GM12878 (cell line): ENCODE measurements around the gene ATP5PD. TPM values are rescaled to one million over a fixed set of nuclear protein-coding genes. Genes with fewer than 3 reads are reported as not detected.

Experiments used
- ATAC-seq: fragments of 200-7000 bp; cut with Tn5 transposase; 3 replicates; pipeline ENCODE4 v1.9.1; 2020; ENCODE audit warnings: mild to moderate bottlenecking, moderate library complexity
- BruUV-seq: library from RNA; stranded (reverse); fragments of 400-500 nt; replicated peaks from 2 replicates; lab custom pipeline; 2021; lab: Mats Ljungman, UMichigan
- CTCF ChIA-PET: fragments of 300-600 bp; sonication (Branson Sonifier 250); formaldehyde crosslinking; extraction: SDS; loops from one replicate; lab custom pipeline; 2021; ENCODE audit warnings: inconsistent platforms; lab: Yijun Ruan, JAX
- POLR2A ChIA-PET: fragments of 350-600 bp; formaldehyde crosslinking; extraction: SDS; loops from one replicate; lab custom pipeline; 2021; ENCODE audit warnings: inconsistent platforms; lab: Charles Lee
- RAD21 ChIA-PET: fragments of 300-600 bp; sonication (Branson Sonifier 250); formaldehyde crosslinking; loops from one replicate; lab custom pipeline; 2023; ENCODE audit warnings: antibody characterized with exemption; ENCODE audit not compliant: unreplicated experiment; lab: Charles Lee
- SMC1A ChIA-PET: fragments of 300-600 bp; sonication (Branson Sonifier 250); formaldehyde crosslinking; loops from one replicate; lab custom pipeline; 2023; ENCODE audit not compliant: unreplicated experiment, uncharacterized antibody; lab: Charles Lee
- DNase-seq: peaks from one replicate; pipeline ENCODE4 v3.0.0-alpha.2; 2011; ENCODE audit warnings: low read depth, low spot score
- FAIRE-seq: peaks from 3 replicates; lab custom pipeline; 2011; peaks lifted over from hg19 to GRCh38; lab: Jason Lieb, UNC
- H2AFZ ChIP-seq: 2 replicates; pipeline ENCODE4 v1.6.0; 2011; ENCODE audit warnings: low read depth, low read length, control low read depth; ENCODE audit not compliant: control insufficient read depth
- H3K27ac ChIP-seq: 2 replicates; pipeline ENCODE4 v1.5.1; 2011; ENCODE audit warnings: control low read depth; ENCODE audit not compliant: control insufficient read depth, insufficient read depth
- H3K27me3 ChIP-seq, 2 experiments: replicated peaks in 1 of 2; 2 replicates each; pipeline versions ENCODE4 v1.6.0 to v1.6.1; 2011; ENCODE audit warnings: low read length in 1 of 2; ENCODE audit not compliant: control insufficient read depth in 2 of 2, insufficient read depth in 2 of 2
- H3K36me3 ChIP-seq, 2 experiments: 2 replicates each; pipeline ENCODE4 v1.5.1; 2011; ENCODE audit warnings: low read length in 1 of 2; ENCODE audit not compliant: control insufficient read depth in 2 of 2, insufficient read depth in 2 of 2
- H3K4me1 ChIP-seq: 2 replicates; pipeline ENCODE4 v1.6.1; 2011; ENCODE audit warnings: mild to moderate bottlenecking, low read length, moderate library complexity, mixed read lengths; ENCODE audit not compliant: control insufficient read depth, insufficient read depth
- H3K4me2 ChIP-seq: 2 replicates; pipeline ENCODE4 v1.6.0; 2011; ENCODE audit warnings: control low read depth; ENCODE audit not compliant: control insufficient read depth, insufficient read depth
- H3K4me3 ChIP-seq: fragments of 200-600 bp; sonication (generic); 2 replicates; pipeline ENCODE4 v1.5.1; 2016
- H3K79me2 ChIP-seq: 2 replicates; pipeline ENCODE4 v1.6.0; 2011; ENCODE audit warnings: low read length; ENCODE audit not compliant: control insufficient read depth, insufficient read depth
- H3K9ac ChIP-seq: 2 replicates; pipeline ENCODE4 v1.8.0; 2011; ENCODE audit warnings: low read length, control low read depth, mixed read lengths; ENCODE audit not compliant: control insufficient read depth, insufficient read depth
- H3K9me3 ChIP-seq: replicated peaks from 3 replicates; pipeline ENCODE4 v1.5.1; 2011; ENCODE audit warnings: mild to moderate bottlenecking, low read length; ENCODE audit not compliant: control insufficient read depth, insufficient read depth
- H4K20me1 ChIP-seq: 2 replicates; pipeline ENCODE4 v1.6.0; 2011; ENCODE audit not compliant: control insufficient read depth, insufficient read depth
- BCL3 ChIP-seq: IDR thresholded peaks from 2 replicates; pipeline ENCODE4 v1.6.1; 2011; ENCODE audit warnings: borderline replicate concordance, low read depth, mild to moderate bottlenecking, moderate library complexity, low read length; ENCODE audit not compliant: insufficient read depth, poor library complexity, severe bottlenecking
- EZH2 ChIP-seq: IDR thresholded peaks from 2 replicates; pipeline ENCODE4 v1.6.1; 2012; ENCODE audit warnings: low read depth, mild to moderate bottlenecking, control low read depth, inconsistent platforms, low read length, borderline replicate concordance; ENCODE audit not compliant: control insufficient read depth
- FOXK2 ChIP-seq: fragments of 450-650 bp; IDR thresholded peaks from 2 replicates; pipeline ENCODE4 v1.6.1; 2017; ENCODE audit warnings: mild to moderate bottlenecking, moderate library complexity
- HSF1 ChIP-seq: fragments of 150-350 bp; IDR thresholded peaks from 2 replicates; pipeline ENCODE4 v1.6.1; 2014; ENCODE audit warnings: mild to moderate bottlenecking, low read depth, low read length
- MXI1 ChIP-seq: fragments of 150-350 bp; IDR thresholded peaks from 2 replicates; pipeline ENCODE4 v1.6.1; 2011; ENCODE audit warnings: low read depth, mild to moderate bottlenecking, inconsistent platforms, low read length, improper control_type of control experiment
- POLR2A ChIP-seq: IDR thresholded peaks from 2 replicates; pipeline ENCODE4 v1.6.1; 2011; ENCODE audit warnings: low read depth, mild to moderate bottlenecking, low read length
- POLR2AphosphoS2 ChIP-seq: IDR thresholded peaks from 2 replicates; pipeline ENCODE4 v1.6.1; 2011; ENCODE audit warnings: low read depth, mild to moderate bottlenecking, low read length, improper control_type of control experiment, moderate library complexity
- POU2F2 ChIP-seq: IDR thresholded peaks from 3 replicates; pipeline ENCODE4 v1.6.1; 2011; ENCODE audit warnings: low read depth, mild to moderate bottlenecking, low read length, borderline replicate concordance
- SMAD1 ChIP-seq: fragments of 450-650 bp; IDR thresholded peaks from 2 replicates; pipeline ENCODE4 v1.6.1; 2018; ENCODE audit warnings: mild to moderate bottlenecking, low read depth; ENCODE audit not compliant: partially characterized antibody
- SRF ChIP-seq, 2 experiments: IDR thresholded peaks; 2 replicates each; pipeline ENCODE4 v1.6.1; 2011; ENCODE audit warnings: low read depth in 2 of 2, low read length in 2 of 2, mild to moderate bottlenecking in 1 of 2, moderate library complexity in 1 of 2
- TBL1XR1 ChIP-seq: IDR thresholded peaks from 2 replicates; pipeline ENCODE4 v1.6.1; 2012; ENCODE audit warnings: low read depth, low read length, improper control_type of control experiment
- ZNF217 ChIP-seq: fragments of 450-650 bp; IDR thresholded peaks from 2 replicates; pipeline ENCODE4 v1.6.1; 2017; ENCODE audit warnings: antibody characterized with exemption, mild to moderate bottlenecking
- WGBS: methylation state at CpG from one replicate; pipeline ENCODE4 v1.1.6; 2016; ENCODE audit warnings: low lambda C conversion rate; ENCODE audit not compliant: insufficient replicate concordance, insufficient coverage; ENCODE audit errors: missing lambda C conversion rate; 5-methylcytosine and 5-hydroxymethylcytosine counted together
- in situ Hi-C: fragments of 300-500 bp; cut with MboI; formaldehyde crosslinking; loops from 9 replicates; pipeline ENCODE4 v1.14.3; 2018; ENCODE audit warnings: mixed read lengths
- intact Hi-C: fragments of 100-400 bp; cut with micrococcal nuclease; formaldehyde crosslinking; loops from one replicate; pipeline ENCODE4 v1.14.2; 2022; ENCODE audit not compliant: unreplicated experiment
- polyA plus RNA-seq, 11 experiments: library from polyadenylated mRNA; depleted of rRNA in 4 of 11; unstranded in 6 of 11; stranded (reverse) in 5 of 11; fragments of >200 nt; fragmentation: Nextera tagmentation in 4 of 11; fragmentation: Illumina TruSeq in 1 of 11; extraction: Ambion mirVana in 4 of 11; extraction: Trizol in 1 of 11; gene quantifications; 1 replicate in 1 of 11; 2 replicates in 10 of 11; pipeline versions ENCODE4 v1.2.1 to v1.2.3, GENCODE V29; 2011 to 2016; ENCODE audit warnings: inconsistent platforms in 2 of 11, missing spikeins in 2 of 11, low read depth in 1 of 11
- total RNA-seq, 4 experiments: library from RNA; depleted of rRNA in 3 of 4; stranded (reverse); fragments of >200 nt in 3 of 4; fragmentation: Illumina TruSeq in 1 of 4; extraction: Trizol in 1 of 4; gene quantifications; 2 replicates each; pipeline versions ENCODE4 v1.2.1 to v1.2.3, GENCODE V29; 2013 to 2021
- TF ChIP-seq, protein P1 (sequence below): IDR thresholded peaks from 2 replicates; pipeline ENCODE4 v1.6.1; 2012; ENCODE audit warnings: improper control_type of control experiment, low read depth, low read length; ENCODE audit not compliant: insufficient replicate concordance
- TF ChIP-seq, protein P2 (sequence below): IDR thresholded peaks from 2 replicates; pipeline ENCODE4 v1.6.1; 2012; ENCODE audit warnings: low read length, inconsistent platforms

Gene ATP5PD
- total and polyA plus RNA-seq, 10 of the 15 experiments (the other 5 are each of a cell fraction or from before 2014, with no cell fraction given), result 172 to 772 (median 321) TPM

- in situ Hi-C loops, result no loop called here
- ChIA-PET SMC1A (no interaction called here), RAD21 (interaction anchor here (1.0 to 1.6 kb wide), 2 partner anchors 41 to 136 kb away, joined by 3 read pairs; no protein-coding TSS in a partner anchor), POLR2A (no interaction called here), CTCF (no interaction called here)
- Histone ChIP-seq H3K4me3 (no peak overlapping the region), H3K4me1 (peaks cover 15% of the 10 kb centered on the region), H3K27ac (peak overlapping the region; percentile 65), H2AFZ (no peak overlapping the region), H3K9me3 (no peaks in the 10 kb centered on the region), H3K79me2 (no peaks in the 10 kb centered on the region), H3K9ac (peak overlapping the region; percentile 16; the same call in 1 of the 2 replicates), H3K4me2 (peak overlapping the region; percentile 42; the same call in 1 of the 2 replicates), H3K27me3 (no peaks in the 10 kb centered on the region), H3K36me3 (peaks cover 4 to 9% of the 10 kb centered on the region in 2 experiments; a peak in 3 of 4 replicates), H4K20me1 (no peaks in the 10 kb centered on the region)
- 97% methylated on average over 18 of the region's 18 CpGs for WGBS
- FAIRE-seq (no peak), DNase-seq (no peak), ATAC-seq (no peak)
- intact Hi-C loops, result no loop called here
- BruUV-seq, result no TSS peak
- TF ChIP-seq, protein P1, sequence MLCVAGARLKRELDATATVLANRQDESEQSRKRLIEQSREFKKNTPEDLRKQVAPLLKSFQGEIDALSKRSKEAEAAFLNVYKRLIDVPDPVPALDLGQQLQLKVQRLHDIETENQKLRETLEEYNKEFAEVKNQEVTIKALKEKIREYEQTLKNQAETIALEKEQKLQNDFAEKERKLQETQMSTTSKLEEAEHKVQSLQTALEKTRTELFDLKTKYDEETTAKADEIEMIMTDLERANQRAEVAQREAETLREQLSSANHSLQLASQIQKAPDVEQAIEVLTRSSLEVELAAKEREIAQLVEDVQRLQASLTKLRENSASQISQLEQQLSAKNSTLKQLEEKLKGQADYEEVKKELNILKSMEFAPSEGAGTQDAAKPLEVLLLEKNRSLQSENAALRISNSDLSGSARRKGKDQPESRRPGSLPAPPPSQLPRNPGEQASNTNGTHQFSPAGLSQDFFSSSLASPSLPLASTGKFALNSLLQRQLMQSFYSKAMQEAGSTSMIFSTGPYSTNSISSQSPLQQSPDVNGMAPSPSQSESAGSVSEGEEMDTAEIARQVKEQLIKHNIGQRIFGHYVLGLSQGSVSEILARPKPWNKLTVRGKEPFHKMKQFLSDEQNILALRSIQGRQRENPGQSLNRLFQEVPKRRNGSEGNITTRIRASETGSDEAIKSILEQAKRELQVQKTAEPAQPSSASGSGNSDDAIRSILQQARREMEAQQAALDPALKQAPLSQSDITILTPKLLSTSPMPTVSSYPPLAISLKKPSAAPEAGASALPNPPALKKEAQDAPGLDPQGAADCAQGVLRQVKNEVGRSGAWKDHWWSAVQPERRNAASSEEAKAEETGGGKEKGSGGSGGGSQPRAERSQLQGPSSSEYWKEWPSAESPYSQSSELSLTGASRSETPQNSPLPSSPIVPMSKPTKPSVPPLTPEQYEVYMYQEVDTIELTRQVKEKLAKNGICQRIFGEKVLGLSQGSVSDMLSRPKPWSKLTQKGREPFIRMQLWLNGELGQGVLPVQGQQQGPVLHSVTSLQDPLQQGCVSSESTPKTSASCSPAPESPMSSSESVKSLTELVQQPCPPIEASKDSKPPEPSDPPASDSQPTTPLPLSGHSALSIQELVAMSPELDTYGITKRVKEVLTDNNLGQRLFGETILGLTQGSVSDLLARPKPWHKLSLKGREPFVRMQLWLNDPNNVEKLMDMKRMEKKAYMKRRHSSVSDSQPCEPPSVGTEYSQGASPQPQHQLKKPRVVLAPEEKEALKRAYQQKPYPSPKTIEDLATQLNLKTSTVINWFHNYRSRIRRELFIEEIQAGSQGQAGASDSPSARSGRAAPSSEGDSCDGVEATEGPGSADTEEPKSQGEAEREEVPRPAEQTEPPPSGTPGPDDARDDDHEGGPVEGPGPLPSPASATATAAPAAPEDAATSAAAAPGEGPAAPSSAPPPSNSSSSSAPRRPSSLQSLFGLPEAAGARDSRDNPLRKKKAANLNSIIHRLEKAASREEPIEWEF, result no peak
- no peak for TF ChIP-seq BCL3
- TF ChIP-seq POLR2AphosphoS2, result no peak
- no peak for TF ChIP-seq EZH2
- no peak for TF ChIP-seq SMAD1
- no peak for TF ChIP-seq FOXK2
- no peak for TF ChIP-seq POU2F2
- no peak for TF ChIP-seq MXI1
- TF ChIP-seq, protein P2, sequence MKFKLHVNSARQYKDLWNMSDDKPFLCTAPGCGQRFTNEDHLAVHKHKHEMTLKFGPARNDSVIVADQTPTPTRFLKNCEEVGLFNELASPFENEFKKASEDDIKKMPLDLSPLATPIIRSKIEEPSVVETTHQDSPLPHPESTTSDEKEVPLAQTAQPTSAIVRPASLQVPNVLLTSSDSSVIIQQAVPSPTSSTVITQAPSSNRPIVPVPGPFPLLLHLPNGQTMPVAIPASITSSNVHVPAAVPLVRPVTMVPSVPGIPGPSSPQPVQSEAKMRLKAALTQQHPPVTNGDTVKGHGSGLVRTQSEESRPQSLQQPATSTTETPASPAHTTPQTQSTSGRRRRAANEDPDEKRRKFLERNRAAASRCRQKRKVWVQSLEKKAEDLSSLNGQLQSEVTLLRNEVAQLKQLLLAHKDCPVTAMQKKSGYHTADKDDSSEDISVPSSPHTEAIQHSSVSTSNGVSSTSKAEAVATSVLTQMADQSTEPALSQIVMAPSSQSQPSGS, result no peak
- no peak for TF ChIP-seq POLR2A
- TF ChIP-seq TBL1XR1, result no peak
- TF ChIP-seq ZNF217, result no peak
- no peak for TF ChIP-seq SRF (IDR thresholded peaks at IDR 0.05; ENCODE audit: low read depth in 2 of 2, low read length in 2 of 2)
- no peak for TF ChIP-seq HSF1
Measured at GRCh38 chr17:75064867-75065561, 18.2 kb upstream of the ATP5PD start.
